Frontal cortex (tissue), 4 donors: ENCODE data around the gene NFIA. TPM values are rescaled to one million over a fixed set of nuclear protein-coding genes. Genes with fewer than 3 reads are reported as not detected.
"Not testable (repeated sequence)": the region's sequence is repeated elsewhere in the genome, so short reads cannot be mapped to it uniquely, and the experiment has no call there.

ENCODE experiments used
- DNase-seq, 2 donors: peaks; one replicate each; pipeline ENCODE4 v3.0.0; 2012; ENCODE audit warnings: low spot score in 2 of 2
- FAIRE-seq: peaks from 2 replicates; lab custom pipeline; 2012; peaks lifted over from hg19 to GRCh38; lab: Jason Lieb, UNC
- total RNA-seq: library from RNA; depleted of rRNA; stranded (reverse); fragments of >200 nt; gene quantifications from one replicate; pipeline ENCODE4 v1.2.3, GENCODE V29; 2014
- donor health status: control.
- donor health status: control.
- donor health status: control.

Gene NFIA
- total RNA-seq, 1 donor from 2014 or later = 35.5 TPM

DNA sequence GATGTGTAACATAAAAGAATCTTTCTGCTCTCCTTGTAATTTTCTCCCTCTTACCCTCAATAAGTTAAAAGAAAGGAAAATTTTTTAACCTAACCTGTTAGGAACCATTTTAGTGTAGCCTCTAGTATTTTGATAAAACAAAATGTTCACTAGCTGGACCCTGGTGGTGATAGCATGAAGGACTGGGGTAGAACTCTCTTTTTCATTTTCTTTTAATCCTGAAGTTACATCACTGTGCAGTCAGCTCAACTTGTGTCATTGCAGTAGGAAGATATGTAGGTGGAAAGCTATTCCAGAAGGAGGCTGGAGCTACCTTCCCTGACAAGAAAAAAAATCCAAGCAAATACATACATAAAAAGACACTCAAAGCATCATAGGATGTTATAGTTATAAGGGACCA lies 39.3 kb downstream of the NFIA start:
- FAIRE-seq (no peak), DNase-seq (no peak)

- DNase-seq = no peak
- FAIRE-seq = no peak
These were observed 40.0 kb downstream of the NFIA start for GRCh38 chr1:61122389-61122788.

DNA sequence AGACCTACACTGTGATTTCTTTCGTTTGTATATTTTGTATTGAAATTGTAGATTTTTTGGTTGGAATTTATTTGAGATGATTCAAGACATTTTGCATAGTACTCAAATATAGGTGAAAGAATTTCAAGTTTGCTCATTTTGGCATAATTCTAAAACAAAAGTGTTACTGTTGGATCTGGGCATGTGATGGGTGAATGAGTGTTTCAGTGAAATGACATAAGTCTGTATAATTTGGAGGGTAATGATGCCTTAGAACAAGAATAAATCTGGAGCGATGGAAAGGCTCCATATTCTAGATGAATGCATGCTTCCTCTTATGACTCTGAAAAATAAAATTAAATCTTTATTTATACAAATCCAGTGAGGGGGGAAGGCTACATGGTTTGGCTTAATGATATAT lies 41.0 kb downstream of the NFIA start:
- no peak for DNase-seq
- no peak for FAIRE-seq

DNA sequence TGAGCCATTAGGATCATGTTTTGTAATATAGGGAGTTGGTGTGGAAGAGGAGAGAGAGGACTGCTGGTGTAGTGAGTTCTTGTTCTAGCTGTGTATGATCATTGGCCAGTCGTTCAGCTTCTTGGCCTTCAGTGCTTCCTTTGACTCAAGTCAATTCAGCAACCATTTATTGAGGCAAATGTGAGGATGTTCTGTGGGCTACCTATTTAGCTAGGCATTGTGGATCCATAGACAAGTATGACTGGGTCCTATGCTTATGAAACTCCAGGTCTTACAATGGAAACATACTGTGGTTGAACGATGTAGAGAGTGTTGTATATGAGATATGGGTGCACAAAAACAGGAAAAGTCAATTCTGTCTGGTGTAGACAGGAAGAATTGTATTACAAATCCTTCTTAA lies 41.7 kb downstream of the NFIA start:
- FAIRE-seq (no peak), DNase-seq (no peak)

DNA sequence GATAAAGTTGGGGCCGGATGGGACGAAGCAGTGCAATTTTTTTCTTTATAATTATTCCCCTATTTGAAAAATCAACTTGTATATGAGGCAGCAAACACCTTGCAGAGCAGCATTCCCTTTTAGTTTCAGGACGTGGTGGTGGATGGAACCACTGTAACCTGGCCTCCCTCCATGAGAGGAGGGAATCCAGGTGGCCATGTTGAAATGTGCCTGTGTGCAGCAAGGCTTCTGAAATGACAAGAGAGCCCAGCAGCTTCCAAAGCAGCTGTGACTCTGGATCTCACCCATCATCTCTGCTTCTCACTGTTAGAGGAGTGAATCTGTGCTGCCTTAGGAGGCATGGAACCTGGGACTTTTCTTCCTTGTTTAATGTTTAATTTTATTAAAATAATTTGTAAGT lies 42.3 kb downstream of the NFIA start:
- FAIRE-seq = no peak

GRCh38 chr1:61125263-61125662 lies 42.9 kb downstream of the NFIA start:
- no peak for DNase-seq
- no peak for FAIRE-seq

More for the DNA sequence above, 42.3 kb downstream of the NFIA start:
- DNase-seq = no peak

GRCh38 chr1:61125895-61126294 lies 43.5 kb downstream of the NFIA start:
- FAIRE-seq (no peak), DNase-seq (no peak)

- not testable (repeated sequence) for DNase-seq, FAIRE-seq
These were observed 44.5 kb downstream of the NFIA start for GRCh38 chr1:61126843-61127242.

- DNase-seq (no peak), FAIRE-seq (no peak)
These were observed 48.1 kb downstream of the NFIA start for GRCh38 chr1:61130338-61131000.

GRCh38 chr1:61131248-61131647 lies 48.9 kb downstream of the NFIA start:
- DNase-seq (no peak), FAIRE-seq (no peak)

GRCh38 chr1:61131716-61132115 lies 49.4 kb downstream of the NFIA start:
- FAIRE-seq (no peak), DNase-seq (no peak)

DNA sequence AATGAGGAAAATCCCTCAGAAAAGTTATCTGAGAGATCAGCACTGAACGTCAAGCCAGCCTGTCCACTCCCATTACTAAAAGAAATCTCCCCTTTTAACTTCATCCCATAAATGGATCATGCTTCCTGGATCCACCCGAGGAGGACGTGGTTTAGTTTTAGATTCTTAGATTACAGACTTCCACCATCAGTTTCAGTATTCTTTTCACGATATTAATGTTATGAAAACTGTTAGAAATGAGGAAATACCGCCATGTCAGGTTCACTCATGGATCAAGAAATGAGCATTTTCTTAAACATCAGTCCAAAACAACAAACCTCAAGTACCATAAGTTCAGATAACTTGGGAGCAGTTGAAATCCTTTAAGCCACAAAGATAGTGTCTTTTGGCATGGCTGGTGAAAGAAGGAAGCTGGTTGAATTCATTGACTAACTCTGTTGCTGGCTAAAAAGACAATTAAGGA lies 49.8 kb downstream of the NFIA start:
- FAIRE-seq (no peak), DNase-seq (no peak)

GRCh38 chr1:61132645-61133334 lies 50.4 kb downstream of the NFIA start:
- FAIRE-seq (no peak), DNase-seq (no peak)

DNA sequence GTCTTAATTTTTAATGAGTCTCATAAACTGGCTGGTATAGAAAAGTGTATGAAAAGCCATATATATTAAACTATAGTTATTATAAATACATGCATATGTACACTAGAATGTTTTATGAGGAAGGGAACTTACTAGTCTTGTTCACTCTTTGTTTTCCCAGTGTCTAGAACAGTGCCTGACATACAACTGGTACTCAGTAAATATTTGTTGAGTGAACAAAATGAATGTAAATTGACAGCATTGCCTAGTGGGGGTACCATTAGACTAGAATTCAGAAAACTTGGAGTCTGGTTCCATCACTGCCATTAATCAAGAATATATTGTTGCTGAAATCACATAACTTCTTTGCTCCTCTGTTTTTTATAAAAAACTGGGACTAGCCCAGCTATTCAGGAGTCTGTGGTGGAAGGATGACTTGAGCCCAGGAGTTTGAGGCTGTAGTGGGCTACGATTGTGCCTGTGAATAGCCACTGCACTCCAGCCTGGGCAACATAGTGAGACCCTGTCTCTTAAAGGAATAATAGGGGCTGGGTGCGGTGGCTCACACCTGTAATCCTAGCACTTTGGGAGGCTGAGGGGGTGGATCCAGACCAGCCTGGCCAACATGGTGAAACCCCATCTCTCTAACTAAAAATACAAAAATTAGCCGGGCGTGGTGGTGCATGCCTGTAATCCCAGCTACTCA lies 51.1 kb downstream of the NFIA start:
- FAIRE-seq = no peak
- no peak for DNase-seq

DNA sequence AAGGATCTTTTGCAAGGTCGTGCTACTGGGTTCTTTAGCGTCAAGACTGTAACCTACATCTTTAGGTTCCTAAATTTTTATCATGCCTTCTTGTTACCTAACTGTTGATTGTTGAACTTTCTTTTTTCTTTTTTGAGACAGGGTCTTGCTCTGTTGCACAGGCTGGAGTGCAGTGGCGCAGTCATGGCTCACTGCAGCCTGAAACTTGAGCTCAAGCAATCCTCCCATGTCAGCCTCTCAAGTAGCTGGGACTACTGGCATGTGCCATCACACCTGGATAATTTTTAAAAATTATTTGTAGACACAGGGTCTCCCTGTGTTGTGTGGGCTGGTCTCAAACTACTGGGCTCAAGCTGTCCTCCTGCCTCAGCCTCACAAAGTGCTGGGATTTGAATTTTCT lies 52.9 kb downstream of the NFIA start:
- no peak for DNase-seq
- no peak for FAIRE-seq

DNA sequence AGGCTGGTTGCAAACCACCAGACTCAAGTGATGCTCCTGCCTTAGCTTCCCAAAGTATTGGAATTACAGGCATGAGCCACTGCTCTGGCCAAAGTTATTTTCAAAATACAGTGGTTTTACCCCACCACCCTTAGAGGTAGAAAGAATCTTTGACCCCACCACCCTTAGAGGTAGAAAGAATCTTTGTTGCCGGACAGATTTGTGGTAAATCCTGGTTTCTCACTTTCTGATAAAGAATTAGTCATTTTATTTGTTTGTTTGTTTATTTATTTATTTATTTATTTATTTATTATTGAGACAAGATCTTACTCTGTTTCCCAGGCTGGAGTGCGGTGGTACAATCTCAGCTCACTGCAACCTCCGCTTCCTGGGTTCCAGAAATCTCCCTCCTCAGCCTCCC lies 55.9 kb downstream of the NFIA start:
- no peak for DNase-seq
- FAIRE-seq = no peak

- FAIRE-seq = no peak
- no peak for DNase-seq
These were observed 56.8 kb downstream of the NFIA start for GRCh38 chr1:61138921-61139774.

DNA sequence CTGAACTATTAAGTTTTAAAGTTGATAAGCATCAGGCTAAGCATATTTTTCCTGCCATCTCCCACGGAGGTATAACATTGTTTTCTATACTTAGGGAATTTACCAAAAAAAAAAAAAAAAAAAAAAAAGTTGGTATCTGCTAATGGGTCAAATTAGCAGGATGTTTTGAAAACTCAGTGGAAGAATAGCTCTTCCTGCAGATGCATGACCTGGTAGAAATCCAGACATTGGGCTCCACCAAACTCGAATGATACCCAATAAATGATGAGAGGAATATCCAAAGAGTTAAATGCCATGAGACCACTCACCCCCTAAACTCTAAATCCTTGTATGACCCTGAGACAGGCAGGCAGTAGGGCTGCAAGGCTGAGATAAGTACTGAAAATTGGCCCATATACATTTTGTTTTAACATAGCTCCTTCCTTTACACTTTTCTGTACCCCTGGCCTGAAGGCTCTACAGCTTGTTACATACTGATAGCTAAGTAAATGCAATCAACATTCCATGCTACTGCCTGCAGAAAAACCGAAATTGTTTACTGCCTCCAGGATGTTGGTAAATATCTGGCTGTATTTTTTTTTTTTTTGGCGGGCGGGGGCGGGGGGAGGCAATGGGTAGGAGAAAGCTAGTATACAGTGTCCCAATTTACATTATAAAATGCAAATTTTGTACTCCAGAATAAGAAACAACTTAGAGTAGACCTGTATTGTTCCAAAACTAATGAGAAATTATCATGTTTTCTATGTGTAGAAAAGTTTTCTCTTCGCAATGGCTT lies 57.6 kb downstream of the NFIA start:
- FAIRE-seq (no peak), DNase-seq (no peak)

DNA sequence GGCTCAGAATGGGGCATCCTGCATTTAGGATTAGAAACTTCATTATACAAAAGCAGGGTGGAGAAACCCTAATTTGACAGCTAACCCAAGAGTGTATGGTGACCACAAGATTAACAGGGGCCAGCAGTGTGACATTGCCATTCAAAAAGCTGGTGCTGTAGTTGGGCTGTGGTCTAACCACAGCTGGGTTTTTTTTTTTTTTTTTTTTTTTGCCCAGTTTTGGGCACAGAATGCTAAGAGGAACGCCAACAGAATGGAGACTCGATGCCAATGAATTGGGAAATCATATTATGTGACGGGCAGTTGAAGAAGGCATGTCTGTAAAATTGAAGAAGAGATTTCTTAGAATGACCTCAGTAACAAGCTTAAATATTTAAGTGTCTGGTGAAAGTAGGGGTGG lies 58.4 kb downstream of the NFIA start:
- DNase-seq (no peak), FAIRE-seq (no peak)
